Measurements from ENCODE around the gene AATK.

GRCh38 chr17:81112450-81112849 lies 53.6 kb downstream of the AATK start:
- TF ChIP-seq EZH2phosphoT487 (IDR thresholded peaks at IDR 0.05; ENCODE audit: borderline replicate concordance, low read length): no peak
- TF ChIP-seq CTCF (IDR thresholded peaks at IDR 0.05; ENCODE audit: low read depth, low read length, poor library complexity, severe bottlenecking): no peak
